ENCODE data around the gene AHSA1.
A peak's percentile ranks its signal among the peaks of the same experiment; 100 is the strongest.

Gene AHSA1

DNA sequence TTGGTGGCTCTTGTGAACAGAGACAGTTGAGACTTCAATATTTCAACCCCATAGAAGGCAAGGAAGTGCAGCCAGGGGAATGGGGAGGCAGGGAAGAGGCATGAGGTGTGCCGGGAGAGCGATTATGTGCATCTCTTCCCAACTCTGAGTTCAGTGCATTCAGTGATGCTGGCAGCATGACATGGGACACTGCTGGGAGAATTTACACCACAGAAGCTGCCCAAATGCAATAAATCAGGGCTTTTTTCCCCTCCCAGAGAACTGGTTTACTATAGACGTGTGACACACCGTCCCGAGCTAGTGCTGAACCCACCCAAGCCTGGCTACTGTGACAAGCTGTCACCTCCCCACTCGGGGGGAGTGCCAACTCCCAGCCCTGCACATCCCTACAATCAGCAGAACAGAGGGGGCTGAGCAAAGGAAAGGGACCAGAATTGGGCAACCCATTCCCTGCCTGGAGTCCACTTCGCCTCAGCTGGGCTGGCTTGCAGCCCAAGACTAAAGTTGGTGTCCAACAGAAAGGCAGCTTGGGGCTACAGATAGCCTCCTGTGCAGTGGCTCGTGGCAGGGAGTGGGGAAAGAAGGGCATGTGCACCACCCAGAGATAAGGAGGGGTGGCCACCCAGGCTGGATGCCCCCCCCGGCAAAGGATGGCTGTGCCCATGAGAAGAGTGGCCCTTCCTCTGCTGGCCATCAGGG is 16.7 kb downstream of the AHSA1 start:
- no peak for DNase-seq

DNA sequence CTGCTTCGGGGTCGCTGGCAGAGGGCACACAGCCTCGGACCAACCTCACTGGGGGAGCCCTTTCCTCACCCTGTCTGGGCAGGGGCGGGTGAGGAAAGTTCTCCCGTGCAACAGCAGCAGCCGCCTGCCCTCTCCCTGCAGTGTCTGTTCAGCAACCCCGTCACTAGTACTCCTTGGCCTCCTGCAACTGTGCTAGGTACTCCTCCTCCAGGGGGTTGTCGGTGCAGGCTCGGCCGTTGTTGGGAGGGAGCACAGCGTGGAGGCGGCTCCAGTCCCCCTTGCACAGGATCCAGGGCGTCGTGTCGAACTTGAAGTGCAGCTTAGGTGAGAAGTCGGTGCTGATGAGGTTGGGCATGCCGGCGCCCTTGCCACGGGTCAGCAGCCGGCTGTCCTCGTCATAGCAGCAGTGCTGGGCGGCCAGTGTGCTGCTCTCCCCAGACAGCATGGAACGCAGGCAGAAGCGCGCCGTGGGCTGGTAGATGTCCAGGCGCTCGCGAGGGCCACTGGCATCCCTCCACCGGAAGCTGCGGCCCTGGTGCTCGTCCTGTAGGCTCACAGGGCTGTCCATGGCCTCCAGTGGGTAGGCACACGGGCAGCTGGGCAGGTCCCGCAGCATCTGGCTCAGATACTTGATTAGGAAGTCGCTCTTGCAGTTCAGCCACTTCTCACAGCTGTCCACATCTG is 17.7 kb downstream of the AHSA1 start:
- no peak for DNase-seq

DNA sequence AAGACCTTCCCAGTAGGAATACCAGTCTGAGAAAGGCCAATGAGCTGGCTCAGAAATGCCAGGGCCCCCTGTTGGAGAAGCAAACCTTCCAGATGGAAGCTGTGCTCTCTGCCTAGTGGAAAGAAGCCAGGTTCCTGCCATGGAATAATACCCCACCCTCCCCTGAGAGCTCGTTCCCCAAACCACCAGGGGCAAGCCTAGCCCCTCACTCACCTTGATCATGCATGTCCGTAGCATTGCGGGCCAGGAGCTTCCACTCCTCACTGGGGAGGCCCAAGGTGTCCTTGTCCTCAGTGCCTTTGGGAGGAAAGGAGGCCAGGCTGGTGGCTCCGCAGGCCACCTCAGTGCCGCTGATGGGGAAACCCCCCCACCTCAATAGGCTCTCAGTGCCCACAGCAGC is 20.1 kb downstream of the AHSA1 start:
- no peak for DNase-seq

DNA sequence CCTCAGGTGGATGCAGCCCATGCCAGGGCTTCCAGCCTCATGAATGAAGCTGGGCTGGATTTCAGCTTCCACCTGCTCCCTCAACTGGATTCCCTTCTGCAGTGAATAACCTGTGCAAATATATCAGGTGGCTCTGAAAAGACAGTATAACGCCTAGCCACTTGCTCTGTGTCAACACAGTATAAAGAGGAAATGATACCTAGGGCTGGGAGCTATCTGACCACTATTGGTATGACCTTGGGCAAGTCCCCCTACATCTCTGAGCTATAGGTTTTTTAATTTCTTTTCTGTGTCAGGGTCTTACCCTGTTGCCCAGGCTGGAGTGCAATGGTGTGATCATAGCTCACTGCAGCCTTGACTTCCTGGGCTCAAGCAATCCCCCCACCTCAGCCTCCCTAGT is 20.9 kb downstream of the AHSA1 start:
- DNase-seq: no peak

DNA sequence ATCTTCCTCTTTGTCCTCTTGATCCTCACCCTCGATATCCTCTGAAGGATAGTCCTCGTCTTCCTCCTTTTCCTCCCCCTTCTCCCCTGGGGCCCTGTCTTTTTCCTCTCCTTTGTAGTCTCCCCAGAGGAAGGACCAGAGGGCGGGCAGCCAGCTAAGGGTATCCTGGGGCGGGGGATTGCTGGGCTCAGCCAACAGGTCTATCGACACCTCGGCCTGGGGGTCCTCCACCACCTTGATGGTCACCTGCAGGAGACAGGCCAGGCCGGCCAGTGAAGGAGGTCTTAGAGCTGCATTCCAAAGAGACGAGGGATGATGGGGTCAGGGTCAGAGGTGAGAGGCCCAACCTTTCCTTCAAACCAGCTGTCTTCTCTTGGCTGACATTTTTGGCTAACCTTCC is 24.5 kb downstream of the AHSA1 start:
- no peak for DNase-seq

DNA sequence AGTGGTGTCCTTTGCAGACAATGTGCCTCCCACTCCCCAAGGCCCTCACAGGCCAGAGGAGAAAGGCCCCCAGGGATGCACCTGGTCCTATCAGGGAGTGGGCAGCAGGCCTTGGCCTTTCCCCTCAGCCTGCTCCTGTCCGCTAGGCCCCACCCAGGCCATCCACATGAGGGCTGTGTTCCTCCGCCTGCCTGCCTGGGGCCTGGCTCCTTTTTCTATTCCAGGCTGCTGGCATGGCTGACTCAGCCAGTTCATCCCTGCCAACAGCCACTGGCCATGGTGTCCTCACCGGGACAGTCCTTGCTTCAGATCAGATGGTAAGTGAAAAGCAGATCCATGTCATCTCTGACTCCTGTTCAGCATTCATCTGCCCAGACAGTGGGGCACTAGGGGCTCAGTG is 27.4 kb downstream of the AHSA1 start:
- DNase-seq: no peak

DNA sequence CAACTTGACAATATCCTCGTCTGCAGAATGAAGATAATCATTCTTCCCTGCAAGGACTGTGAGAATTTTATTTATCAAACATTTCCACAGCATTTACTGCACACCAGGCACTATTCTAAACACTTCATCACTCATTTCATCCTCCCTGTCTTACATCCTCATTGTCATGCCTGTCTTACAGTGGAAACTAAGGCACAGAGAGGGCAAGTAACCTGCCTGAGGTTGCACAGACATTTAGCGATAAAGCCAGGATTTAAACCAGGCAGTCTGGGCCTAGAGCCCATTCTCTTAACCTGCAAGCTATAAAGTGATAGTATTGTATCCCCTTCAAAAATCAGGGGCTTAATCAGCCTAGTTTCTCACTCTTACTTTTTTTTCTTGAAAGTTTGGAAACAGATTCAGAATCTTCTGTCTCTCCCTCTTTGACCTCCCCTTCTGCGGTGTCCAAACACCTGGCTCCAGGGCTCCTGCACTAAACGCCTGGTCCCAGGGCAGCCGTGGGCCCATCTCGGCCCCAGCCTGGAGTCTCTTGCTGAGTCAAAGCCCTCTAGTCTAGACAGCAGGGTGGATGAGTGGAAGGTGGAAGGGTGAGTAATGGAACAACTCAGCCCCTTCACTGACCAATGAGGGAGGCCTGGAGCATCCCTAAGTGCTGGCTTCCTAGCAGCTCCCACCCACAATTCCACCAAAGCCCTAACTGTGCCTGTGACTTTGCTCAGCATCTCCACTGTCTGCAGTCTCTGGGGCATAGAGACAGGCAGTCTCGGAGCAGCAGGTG is 28.2 kb downstream of the AHSA1 start:
- no peak for DNase-seq

DNA sequence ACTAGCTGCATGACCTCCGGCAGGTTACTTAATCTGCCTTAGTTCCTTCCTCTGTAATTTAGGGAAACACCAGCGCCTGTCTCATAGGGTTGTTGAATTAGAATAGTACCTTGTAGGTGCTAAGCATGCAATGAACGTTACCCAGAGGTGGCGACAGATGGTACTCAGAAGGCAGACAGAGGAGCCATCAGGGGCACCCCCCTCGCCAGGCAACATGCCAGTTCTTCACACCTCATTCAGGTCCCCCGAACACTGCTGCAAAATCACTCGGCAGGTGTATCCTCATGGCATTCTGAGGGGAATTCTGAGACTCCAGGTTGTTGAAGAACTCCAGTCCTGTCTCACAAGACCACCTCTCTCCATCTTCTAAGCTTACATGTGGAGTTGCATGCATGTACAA is 30.7 kb downstream of the AHSA1 start:
- no peak for DNase-seq

DNA sequence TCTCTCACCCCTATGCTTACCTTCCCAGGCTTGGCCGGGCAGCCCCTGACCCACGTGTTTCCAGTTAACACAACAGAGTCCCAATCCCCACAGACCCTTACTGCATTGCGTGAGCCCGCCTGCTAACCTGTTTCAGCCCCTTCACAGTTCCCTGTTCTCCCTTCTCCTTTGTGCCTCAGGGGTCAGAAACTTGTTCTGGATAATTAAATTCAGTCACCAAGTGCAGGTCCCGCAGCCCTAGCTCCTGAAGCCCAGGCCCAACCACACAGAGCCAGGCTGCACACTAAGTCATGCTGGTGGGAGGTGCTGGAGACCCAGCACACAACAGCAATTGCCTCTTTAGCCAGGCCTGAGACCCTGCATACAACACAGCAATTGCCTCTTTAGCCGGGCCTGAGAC is 31.1 kb downstream of the AHSA1 start:
- no peak for DNase-seq

DNA sequence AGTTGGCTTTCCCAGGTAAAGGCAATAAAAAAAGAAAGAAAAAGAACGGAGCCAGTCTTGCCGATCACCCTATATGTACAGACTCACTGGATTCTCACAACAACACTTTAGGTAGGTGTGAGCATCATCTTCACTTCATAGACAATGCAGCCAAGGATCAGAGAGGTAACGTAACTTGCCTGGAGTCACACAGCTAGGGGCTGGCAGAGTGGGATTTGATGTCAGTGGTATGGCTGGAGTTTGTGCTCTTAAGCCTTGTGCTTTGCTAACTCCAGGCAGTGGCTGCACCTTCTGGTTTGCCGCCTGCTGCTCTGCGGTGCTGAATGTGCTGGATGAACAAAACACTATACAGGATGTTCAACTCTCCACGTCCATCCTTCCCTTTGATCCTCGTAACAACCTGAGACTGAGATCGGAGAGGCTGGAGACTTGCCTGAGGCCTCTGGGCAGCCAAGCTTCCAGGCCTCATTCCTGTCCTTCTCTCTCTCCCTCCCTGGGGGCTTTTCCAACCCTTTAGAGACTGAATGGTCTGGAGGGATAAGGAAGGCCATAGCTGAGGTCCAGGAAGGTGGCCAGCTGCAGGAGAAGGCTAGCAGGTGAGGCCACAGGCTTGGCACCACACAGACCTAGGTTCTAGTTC is 32.6 kb downstream of the AHSA1 start:
- no peak for DNase-seq

DNA sequence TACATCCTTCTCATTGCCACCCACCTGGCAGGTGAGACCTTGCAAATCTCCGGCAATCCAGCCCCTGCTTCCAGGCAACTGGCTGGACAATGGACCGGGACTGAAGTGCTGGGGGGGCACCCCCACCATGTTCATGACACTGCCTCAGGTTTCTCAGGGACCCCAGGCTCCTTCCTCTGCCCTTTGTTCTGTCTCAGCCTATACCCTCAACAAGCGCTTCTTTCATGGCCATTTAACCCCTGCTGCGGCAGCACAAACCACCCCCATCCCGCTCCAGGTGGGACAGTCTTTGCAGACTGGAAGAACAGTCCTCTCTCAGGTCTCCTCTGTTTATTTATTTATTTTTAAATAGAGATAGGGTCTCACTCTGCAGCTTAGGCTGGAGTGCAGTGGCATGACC is 33.2 kb downstream of the AHSA1 start:
- DNase-seq: no peak

DNA sequence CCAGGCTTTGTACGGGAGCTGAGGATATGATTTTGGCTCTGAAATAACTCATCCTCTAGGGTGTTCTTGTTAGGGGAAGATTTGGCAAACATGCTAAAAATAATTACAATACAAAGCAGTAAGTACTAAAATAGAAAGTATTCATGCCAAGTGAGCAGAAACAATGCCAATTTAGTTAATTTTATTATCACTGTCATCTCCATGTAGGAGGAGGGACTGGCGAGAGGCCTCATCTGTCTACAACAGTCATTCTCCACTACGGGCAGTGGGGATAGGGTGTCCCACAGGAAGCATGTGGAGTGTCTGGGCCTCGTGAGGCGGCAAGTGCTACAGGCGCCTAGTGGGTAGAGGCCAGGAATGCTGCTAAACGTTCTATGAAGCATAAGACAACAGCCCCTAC is 37.4 kb downstream of the AHSA1 start:
- DNase-seq: no peak

DNA sequence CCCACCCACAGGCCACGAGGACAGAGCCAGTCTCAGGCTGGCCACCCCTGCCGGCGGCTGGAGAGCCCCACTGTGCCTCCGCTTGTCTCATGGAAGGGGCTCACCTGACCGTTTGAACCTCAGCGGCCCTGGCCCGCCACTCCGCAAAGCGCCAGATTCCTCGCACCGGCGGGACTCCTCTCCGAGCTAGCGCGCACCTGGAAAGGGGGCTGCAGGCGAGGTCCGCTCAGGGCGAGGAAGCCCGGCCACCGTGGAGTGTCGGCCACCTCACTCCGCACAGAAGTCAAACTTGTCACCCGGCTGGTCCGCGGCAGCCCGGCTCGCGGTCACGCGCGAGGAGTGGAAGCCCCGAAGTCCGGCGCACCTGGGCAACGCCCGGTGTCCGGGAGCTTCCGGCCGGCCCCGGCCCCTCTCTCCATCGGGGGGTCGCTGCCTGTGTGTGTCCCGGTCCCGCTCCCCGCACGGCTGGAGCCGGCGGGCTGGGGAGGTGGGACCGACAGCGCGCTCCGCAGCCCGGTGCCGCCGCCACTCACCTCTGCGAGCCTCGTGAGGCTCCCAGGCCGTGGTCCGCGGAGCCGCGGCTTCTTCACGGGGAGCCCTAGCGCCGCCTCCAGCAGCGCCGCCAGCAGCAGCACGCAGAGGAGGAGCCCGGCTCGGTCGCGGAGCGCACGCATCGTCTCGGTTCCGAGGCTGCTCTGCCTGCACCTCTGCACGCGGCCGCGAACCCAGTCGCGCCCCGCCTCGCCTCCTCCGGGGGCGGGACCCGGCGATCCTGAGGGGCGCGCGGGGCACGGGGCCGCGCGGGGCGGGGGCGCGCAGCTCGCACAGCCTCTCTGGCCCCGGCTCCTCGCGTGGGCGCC is 40.5 kb downstream of the AHSA1 start, which contains the start of gene ISM2:
ISM2 (minus strand) TSS at position 697 of the 860 bp plus-strand sequence; CDS start at position 674, 23 bp downstream.
- DNase-seq: peak; percentile 27

DNA sequence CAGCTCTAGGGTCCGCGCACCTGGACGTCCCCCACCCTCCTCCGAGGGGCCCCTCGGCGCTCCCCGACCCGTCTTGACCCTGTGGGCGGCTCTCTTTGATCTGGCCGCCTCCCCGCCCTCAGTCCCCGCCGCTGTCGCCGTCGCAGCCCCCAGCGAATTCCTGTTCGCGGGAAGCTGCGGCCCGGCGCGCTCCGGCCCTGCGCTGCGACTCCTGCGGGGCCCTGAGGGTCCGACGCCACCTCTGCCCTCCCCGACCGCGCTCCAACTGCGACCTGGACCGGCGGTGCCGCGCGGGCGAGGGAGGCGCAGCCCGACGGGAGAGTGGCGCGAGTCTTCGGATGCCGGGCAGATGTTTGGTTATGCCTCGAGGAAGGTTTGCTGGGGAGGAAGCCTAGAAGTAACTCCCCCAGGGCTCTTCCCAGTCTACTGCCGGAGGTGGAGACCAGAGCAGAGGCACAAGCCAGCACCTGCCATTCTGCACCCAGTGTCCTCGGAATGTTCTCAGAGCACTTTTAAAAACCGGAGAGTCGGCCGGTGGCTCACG is 41.2 kb downstream of the AHSA1 start:
- DNase-seq: no peak

DNA sequence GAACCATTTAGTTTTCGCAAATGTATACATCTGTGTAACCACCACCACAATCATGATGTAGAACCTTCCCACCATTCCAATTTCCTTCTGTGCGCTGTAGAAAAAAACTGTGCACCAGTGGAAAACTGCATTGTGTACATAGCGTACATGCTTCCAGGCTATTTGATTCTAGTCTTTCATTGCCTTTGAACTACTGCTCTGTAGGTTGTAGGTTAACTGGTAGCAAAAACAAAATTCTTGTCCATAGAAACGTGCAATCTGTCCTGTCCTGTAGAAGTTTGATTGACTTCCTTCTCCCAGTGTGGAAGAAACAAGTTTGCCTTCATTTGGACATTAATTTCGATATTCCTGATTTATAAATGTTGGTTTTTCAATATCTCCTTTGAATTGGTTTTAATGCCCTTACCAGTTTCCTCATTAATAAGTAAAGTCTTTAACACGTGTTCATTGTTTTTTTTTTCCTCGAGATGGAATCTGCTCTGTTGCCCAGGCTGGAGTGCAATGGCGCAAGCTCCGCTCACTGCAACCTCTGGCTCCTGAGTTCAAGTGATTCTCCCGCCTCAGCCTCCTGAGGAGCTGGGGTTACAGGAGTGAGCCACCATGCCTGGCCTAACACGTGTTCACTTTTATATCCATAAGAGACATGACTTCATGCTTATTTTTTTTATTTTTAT is 44.4 kb downstream of the AHSA1 start:
- DNase-seq: no peak

DNA sequence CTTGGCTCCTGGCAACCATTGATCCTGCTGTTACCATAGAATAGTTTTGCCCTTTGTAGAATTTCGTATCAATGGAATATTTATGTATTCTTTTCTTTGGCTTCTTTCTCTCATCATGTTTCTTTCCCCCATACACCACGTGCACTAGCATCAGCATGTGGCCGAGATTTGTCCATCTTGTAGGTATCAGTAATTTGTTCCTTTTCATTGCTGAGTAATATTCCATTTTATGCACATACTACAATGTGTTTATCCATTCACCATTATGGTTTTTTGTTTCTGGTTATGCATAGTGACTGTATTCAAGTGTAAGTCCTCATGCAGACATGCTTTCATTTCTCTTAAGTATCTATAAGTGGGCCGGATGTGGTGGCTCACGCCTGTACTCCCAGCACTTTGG is 45.2 kb downstream of the AHSA1 start:
- no peak for DNase-seq

DNA sequence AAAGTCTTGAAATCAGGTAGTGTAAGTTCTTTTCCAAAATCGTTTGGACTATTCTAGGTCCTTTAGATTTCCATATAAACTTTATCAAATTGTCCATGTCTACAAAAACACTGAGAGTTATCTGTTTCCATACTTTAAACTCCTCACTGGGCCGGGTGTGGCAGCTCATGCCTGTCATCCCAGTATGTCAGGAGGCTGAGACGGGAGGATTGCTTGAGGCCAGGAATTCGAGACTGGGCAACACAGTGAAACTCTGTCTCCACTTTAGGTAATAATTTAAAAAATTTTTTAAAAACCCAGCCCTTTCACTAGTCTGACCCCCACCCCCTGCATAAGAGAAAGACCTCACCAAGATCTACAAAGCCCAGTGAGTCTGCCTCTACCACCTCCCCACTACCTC is 47.1 kb downstream of the AHSA1 start:
- no peak for DNase-seq

DNA sequence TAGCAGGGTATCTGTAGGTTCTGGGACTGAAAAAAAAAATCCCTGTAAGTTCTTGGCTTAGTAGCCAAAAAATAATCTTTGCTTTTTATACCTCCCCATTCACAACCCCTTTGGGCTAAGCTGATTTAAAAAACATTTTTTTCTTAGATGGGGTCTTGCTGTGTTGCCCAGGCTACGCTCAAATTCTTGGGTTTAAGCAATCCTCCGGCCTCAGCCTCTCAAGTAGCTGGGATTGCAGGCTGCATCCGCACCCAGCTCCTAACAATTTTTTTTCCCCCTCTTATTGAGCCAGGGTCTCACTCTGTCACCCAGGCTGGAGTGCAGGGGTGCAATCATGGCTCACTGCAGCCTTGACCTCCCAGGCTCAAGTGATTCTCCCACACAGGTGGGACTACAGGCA is 49.9 kb downstream of the AHSA1 start:
- DNase-seq: no peak

DNA sequence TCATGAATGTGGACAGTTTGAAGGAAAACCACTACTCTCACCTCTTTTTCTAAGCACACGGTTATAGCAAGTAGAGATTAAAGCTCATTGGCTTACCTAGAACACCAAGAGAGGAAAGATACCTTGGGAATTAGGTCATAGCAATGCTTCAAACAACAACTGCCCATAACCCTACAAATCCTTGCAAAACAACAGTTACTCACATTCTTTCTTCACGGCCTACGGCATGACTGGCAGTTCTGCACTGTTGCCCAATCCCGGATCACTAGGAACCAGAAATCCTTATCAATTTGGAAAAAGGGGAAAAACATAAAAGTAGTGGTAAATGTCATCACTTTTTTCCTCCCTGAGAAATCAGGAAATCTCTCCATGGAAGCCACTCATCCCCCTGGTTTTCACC is 50.4 kb downstream of the AHSA1 start:
- DNase-seq: no peak

DNA sequence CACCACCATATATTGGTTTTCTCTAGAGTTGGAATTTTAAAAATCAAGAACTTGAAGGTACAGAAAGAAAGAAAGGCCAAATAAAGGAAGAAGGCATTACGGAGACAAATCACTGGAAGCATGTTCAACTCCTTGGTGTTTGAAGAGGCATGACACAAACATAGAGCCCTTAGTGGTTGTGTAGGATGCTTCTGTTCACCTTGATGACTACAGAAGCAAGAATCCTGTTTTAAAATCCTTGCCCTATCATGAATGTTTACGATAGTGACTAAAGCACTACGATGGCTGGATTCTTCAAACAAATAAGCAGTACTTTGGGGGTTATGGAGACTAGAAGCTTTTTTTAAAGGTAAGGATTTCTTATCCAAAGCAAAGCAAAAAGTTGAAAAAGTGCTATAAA is 51.0 kb downstream of the AHSA1 start:
- DNase-seq: no peak

DNA sequence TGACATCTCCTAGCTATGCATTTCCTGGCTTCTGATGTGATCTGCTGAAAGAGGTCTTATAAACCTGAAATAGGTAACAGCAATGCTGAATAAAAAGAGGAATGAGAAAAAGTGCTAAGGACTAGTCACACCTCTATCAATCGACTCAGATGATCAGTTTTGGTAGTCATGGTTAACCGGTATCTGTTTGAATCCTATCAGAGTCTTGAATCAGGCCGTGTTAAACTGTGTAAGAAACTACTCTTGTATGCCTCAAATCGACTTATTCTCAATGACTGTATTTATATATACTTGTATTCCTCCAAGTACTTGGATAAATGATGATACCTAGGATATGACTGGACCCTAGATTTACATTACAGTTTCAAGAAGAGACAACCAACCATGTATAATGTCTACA is 51.5 kb downstream of the AHSA1 start:
- no peak for DNase-seq

Data from NCI-H2107 (cell line).